Uterus (tissue), 2 donors: ENCODE data around the gene SSTR4.

ENCODE experiments used
- POLR2A ChIP-seq, 2 donors: fragments of 450-650 bp; IDR thresholded peaks; one replicate each; pipeline ENCODE4 v1.6.1; 2016; ENCODE audit warnings: antibody characterized with exemption in 2 of 2, mild to moderate bottlenecking in 1 of 2, moderate library complexity in 1 of 2
- TF ChIP-seq, protein P1 (sequence below), 4 experiments: fragments of 200-600 bp in 2 of 4; fragments of 450-650 bp in 2 of 4; sonication (generic) in 2 of 4; IDR thresholded peaks; one replicate each; pipeline ENCODE4 v1.5.1; 2016 to 2019; ENCODE audit warnings: antibody characterized with exemption in 4 of 4, mild to moderate bottlenecking in 2 of 4, moderate library complexity in 1 of 4

DNA sequence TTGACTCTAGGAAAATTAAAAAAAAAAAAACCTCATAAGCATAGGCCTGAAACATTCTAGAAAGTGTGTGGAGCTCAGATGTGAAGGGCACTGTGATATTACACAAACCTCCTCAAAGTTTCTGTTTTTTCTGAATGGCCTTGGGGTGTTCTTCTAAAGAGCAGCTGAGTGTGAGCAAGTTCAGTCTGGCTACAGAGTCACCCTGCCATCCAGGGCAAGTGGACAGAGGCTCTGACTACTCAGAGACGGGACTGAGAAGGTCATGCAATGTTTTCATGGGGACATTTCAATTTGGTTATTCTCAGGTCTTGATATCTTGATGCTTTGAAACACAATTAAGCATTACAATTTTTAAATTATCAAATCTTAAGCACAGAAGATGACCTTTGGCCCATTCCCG is 36.6 kb upstream of the SSTR4 start:
- TF ChIP-seq POLR2A (IDR thresholded peaks at IDR 0.05), result no peak
- TF ChIP-seq, protein P1, sequence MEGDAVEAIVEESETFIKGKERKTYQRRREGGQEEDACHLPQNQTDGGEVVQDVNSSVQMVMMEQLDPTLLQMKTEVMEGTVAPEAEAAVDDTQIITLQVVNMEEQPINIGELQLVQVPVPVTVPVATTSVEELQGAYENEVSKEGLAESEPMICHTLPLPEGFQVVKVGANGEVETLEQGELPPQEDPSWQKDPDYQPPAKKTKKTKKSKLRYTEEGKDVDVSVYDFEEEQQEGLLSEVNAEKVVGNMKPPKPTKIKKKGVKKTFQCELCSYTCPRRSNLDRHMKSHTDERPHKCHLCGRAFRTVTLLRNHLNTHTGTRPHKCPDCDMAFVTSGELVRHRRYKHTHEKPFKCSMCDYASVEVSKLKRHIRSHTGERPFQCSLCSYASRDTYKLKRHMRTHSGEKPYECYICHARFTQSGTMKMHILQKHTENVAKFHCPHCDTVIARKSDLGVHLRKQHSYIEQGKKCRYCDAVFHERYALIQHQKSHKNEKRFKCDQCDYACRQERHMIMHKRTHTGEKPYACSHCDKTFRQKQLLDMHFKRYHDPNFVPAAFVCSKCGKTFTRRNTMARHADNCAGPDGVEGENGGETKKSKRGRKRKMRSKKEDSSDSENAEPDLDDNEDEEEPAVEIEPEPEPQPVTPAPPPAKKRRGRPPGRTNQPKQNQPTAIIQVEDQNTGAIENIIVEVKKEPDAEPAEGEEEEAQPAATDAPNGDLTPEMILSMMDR (IDR thresholded peaks at IDR 0.05), result no peak
